ENCODE results near the gene NINL.
"Not testable (repeated sequence)": the region's sequence is repeated elsewhere in the genome, so short reads cannot be mapped to it uniquely, and the experiment has no call there.

NINL gene

DNA sequence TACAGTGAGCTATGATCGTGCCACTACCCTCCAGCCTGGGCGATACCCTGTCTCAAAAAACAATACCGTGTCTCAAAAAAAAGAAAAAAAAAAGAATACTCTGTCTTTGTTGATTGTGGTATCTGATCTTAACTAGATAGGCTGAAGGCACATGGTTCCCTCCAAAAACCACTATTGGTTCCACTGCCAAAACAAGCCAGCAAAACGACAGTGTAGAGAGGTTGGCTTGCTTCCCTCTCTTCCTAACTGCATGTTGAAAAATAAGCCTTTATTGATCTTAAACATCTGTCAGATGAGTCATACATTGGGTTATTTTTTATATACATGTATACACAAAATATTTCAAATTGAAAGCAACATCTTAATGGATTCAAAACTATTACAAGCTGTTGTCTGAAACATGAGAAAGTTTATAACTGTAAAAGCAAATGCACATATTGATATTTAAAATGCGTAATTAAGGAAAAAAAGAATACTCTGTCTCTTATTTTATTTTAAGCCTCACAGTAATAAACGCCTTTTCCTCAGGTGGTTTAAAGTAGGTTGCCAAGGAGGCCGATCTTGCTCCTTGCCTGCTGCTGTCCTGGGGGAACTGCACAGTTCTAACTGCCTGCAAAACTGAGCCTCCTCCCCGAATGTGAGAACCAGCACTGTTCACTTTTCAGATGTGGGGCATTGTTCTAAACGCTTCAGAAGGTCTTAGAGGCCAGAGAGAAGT, 7.0 kb upstream of the NINL start:
- no peak for DNase-seq (ENCODE audit: low spot score)

DNA sequence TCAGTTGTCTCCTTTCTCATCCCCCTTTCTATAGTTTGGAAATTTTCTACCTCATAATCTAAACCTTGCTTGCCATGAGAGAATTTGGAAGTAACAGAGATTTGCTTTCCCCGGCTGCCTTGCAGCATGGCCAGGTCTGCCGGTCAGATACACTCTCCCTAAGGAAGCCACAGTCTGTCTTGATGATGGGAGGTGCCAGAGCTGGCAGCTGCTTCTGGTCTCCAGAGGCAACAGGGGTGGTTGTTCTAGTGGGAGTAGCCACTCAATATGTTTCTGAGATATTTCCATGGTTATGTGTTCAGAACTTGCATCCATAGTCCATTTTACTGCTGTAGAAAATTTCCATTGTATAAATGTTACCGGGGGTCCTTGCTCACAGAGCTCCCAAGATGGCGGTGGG, 5.4 kb upstream of the NINL start:
- DNase-seq (ENCODE audit: low spot score) = not testable (repeated sequence)

GRCh38 chr20:25588491-25588890, 3.2 kb upstream of the NINL start:
- DNase-seq (ENCODE audit: low spot score) = no peak

DNA sequence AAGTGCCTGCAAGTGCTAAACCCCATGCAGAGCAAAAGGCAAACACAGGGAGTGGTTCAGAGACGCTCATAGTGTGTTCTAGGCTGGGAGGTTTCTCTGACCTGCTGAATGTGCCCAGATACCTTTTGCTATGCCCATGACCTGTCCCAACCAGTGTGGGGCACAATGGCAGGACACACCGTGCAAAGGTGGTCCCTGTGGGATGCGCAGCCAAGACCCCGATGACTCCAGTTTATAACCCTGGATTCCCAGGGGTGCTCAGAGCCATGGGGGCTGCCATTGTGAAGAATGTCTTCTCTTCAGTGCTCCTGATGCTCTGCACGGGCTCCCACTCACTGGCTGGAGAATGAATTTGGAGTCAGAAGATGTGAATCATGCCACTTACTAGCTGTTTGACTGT, 2.2 kb upstream of the NINL start:
- no peak for DNase-seq (ENCODE audit: low spot score)

DNA sequence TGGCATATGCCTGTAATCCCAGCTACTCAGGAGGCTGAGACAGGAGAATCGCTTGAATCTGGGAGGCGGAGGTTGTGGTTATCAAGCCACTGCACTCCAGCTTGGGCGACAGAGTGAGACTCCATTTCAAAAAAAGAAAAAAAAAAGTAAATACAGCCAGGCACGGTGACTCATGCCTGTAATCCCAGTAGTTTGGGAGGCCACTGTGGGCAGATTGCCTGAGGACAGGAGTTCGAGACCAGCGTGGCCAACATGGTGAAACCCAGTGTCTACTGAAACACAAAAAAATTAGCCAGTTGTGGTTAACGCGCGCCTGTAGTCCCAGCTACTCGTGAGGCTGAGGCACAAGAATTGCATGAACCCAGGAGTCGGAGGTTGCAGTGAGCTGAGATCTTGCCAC, 1.5 kb upstream of the NINL start:
- no peak for DNase-seq (ENCODE audit: low spot score)

DNA sequence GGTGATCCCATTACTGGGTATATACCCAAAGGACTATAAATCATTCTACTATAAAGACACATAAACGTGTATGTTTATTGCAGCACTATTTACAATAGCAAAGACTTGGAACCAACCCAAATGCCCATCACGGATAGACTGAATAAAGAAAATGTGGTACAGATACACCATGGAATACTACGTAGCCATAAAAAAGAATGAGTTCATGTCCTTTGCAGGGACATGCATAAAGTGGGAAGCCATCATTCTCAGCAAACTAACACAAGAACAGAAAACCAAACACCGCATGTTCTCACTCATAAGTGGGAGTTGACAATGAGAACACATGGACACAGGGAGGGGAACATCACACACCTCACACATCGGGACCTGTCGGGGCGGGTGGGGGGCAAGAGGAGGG, 1.7 kb downstream of the NINL start:
- not testable (repeated sequence) for DNase-seq (ENCODE audit: low spot score)

- no peak for DNase-seq (ENCODE audit: low spot score)
Observed at GRCh38 chr20:25580711-25581110, 4.6 kb downstream of the NINL start.

- DNase-seq (ENCODE audit: low spot score) = no peak
Observed at GRCh38 chr20:25579081-25579770, 6.1 kb downstream of the NINL start.

GRCh38 chr20:25576783-25577530, 8.4 kb downstream of the NINL start:
- no peak for DNase-seq (ENCODE audit: low spot score)

GRCh38 chr20:25574411-25574810, 10.9 kb downstream of the NINL start:
- no peak for DNase-seq (ENCODE audit: low spot score)

DNA sequence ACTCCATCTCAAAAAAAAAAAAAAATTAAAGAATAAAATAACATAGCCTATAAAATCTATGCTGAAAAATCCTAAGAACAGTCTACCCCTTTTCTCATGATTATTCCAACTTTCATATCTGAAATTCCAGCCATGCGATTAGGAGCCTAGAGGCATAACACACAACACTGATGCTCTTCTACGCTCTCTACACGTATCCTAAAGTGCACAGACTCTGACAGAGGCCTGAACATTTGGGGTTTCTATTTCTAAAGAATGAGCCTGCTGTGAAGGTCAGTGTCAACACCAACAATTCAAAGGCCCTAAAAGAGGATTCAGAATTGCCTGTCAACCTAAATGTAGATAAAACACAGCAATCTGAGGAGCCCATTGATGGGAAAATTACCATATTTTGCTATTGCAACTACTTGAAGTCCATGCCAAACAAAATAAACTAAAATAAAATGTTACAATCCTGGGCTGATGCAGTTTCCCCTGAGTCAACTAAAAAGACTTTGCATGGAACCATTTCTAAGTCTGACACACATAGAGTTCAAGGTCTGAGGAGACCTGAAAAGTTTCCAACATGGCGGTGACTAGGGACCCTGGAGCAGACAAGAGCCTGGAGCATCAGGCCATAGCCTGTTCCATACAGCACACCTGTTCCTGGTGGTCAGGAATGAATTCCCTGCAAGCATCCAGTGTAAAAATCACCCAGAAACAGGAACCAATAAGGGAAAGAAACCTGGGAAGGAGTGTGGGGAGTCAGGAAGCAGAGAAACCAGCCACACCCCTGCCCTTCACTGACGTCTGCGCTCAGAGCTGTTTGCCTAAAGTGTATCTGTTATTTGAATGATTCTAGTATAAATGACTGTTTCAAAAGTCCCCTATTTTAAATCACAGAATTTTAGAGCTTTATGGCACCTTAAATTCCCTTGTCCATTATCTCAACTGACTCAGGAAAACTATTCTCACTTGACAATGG, 11.8 kb downstream of the NINL start:
- DNase-seq (ENCODE audit: low spot score) = no peak

GRCh38 chr20:25571817-25572216, 13.5 kb downstream of the NINL start:
- no peak for DNase-seq (ENCODE audit: low spot score)

GRCh38 chr20:25571240-25571639, 14.1 kb downstream of the NINL start:
- DNase-seq (ENCODE audit: low spot score) = no peak

DNA sequence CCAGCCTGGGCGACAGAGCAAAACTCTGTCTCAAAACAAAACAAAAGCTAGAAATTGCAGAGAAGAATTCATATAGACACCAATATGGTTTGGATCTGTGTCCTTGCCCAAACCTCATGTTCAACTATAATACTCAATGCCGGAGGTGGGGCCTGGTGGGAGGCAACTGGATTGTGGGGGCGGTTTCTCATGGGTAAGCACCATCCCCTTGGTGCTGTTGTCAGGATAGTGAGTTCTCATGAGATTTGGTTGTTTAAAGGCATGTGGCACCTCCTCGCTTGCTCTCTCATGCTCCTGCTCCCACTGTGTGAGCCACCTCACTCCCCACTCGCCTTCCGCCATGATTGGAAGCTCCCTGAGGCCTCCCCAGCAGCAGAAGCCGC, 15.2 kb downstream of the NINL start:
- DNase-seq (ENCODE audit: low spot score) = no peak

GRCh38 chr20:25567286-25567685, 18.0 kb downstream of the NINL start:
- no peak for DNase-seq (ENCODE audit: low spot score)

GRCh38 chr20:25566821-25567220, 18.5 kb downstream of the NINL start:
- DNase-seq (ENCODE audit: low spot score) = no peak

DNA sequence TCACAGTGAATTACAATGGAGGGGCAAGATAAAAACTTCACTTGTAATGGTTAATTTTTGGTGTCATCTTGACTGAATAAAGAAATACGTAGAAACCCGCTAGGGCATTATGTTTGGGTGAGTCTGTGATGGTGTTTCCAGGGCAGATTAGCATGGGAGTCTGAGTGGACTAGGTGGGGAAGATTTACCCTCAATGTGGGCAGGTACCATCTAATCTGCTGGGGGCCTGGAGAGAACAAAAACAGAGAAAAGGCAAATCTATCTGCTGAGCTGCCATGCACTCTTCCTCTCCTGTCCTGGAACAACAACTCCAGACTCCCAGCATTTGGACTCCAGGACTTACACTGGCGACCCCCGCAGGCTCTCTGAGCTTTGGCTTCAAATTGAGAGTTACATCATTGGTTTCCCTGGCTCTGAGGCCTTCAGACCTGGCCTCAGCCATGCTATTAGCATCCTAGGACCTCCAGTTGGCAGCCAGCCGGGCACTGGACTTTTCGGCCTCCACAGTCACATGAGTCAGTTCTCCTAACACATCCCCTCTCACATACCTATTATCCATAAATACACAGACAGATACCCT, 19.7 kb downstream of the NINL start:
- no peak for DNase-seq (ENCODE audit: low spot score)

- no peak for DNase-seq (ENCODE audit: low spot score)
Observed at GRCh38 chr20:25563876-25564275, 21.5 kb downstream of the NINL start.

DNA sequence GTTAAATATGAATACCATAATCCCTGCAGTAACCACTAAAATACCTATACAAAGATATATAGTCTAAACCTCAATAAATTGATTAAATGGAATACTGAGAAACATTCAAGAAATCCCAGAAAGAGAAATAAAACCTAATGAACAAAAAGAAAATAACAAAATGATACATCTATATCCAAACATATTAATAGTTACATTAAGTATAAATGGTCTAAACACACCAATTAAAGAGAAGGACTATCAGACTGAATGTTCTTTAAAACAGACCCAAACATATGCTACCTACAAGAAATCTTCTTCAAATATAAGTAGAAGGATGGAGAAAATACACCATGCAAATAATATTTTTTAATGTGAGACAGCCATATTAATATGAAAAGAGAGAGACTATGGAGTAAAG, 22.0 kb downstream of the NINL start:
- DNase-seq (ENCODE audit: low spot score) = no peak

- not testable (repeated sequence) for DNase-seq (ENCODE audit: low spot score)
Observed at GRCh38 chr20:25561771-25562170, 23.6 kb downstream of the NINL start.

DNA sequence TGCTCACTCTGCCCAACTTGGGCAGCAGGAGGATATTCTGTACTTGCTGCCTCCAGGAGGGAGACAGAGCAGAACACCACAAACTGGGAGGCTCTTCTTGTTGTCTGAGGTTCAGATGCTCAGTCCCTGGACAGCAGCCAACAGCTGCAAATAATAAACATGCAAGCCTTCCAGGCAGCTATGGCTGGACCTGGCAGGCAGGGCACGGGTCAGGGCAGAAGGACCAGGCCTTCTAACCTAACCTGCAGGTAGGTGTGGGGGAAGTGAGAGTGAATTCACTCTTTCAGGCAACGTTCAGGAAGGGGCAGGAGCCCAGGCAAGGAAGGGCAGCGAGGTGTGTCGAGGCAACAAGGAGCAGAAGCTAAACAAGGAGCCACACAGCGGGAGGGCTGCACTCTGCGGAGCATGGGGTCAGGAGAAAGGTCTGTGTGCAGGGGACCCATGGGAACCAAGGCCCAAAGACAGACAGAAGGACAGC, 31.5 kb downstream of the NINL start:
- no peak for DNase-seq (ENCODE audit: low spot score)
